ENCODE results near the gene NOTCH1.

NOTCH1 gene

DNA sequence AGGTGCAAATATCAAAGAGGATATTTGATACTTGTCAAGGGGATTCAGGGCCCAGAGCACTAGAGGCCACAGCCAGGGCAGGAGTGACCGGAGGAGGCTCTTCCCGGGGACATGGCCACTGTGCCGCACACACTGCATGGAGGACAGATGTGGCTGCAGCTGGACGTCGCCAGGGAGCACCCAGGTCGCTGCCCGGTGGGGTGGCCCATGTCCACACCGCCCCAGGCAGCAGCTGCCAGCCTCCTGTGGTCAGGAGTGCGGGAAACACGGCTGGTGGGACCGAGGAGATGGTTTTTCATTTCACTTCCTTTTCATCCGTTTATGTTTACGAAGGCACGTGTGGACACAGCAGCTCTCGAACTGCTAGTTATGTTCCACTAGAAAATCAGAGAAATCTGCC lies 78.1 kb downstream of the NOTCH1 start:
- TF ChIP-seq POLR2AphosphoS5 (IDR thresholded peaks at IDR 0.05; ENCODE audit: low read depth, low read length) (no peak), SIN3A (IDR thresholded peaks at IDR 0.05; ENCODE audit: borderline replicate concordance, insufficient read depth, low read length) (no peak), TAF1 (IDR thresholded peaks at IDR 0.05; ENCODE audit: borderline replicate concordance, insufficient read depth, low read length) (no peak), FOXP2 (optimal IDR thresholded peaks at IDR 0.05; ENCODE audit: borderline replicate concordance, extremely low read depth, extremely low read length, insufficient read depth) (no peak)
- TF ChIP-seq, protein P1, sequence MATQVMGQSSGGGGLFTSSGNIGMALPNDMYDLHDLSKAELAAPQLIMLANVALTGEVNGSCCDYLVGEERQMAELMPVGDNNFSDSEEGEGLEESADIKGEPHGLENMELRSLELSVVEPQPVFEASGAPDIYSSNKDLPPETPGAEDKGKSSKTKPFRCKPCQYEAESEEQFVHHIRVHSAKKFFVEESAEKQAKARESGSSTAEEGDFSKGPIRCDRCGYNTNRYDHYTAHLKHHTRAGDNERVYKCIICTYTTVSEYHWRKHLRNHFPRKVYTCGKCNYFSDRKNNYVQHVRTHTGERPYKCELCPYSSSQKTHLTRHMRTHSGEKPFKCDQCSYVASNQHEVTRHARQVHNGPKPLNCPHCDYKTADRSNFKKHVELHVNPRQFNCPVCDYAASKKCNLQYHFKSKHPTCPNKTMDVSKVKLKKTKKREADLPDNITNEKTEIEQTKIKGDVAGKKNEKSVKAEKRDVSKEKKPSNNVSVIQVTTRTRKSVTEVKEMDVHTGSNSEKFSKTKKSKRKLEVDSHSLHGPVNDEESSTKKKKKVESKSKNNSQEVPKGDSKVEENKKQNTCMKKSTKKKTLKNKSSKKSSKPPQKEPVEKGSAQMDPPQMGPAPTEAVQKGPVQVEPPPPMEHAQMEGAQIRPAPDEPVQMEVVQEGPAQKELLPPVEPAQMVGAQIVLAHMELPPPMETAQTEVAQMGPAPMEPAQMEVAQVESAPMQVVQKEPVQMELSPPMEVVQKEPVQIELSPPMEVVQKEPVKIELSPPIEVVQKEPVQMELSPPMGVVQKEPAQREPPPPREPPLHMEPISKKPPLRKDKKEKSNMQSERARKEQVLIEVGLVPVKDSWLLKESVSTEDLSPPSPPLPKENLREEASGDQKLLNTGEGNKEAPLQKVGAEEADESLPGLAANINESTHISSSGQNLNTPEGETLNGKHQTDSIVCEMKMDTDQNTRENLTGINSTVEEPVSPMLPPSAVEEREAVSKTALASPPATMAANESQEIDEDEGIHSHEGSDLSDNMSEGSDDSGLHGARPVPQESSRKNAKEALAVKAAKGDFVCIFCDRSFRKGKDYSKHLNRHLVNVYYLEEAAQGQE (IDR thresholded peaks at IDR 0.05; ENCODE audit: insufficient read depth in 1 of 2, low read depth in 2 of 2, low read length in 2 of 2): no peak

DNA sequence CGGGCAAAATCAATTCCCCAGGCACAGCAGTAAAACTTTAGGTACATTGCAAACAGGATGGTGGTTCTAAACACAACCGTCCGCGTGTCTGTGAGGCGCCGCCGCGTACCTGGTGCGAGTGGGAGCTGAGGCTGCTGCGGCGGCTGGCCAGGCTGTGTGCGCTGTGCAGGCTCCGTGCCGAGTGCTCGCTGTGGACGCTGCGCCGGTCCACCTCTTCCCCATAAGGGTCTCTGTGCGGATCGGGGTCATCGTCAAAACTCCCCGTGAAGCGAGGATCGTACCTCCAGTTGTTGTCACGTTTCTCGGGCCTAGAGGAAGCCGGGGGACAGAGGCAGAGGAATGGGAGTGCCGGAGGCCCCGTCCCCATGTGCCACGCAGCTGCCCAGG lies 79.7 kb downstream of the NOTCH1 start:
- TF ChIP-seq TAF1 (IDR thresholded peaks at IDR 0.05; ENCODE audit: borderline replicate concordance, insufficient read depth, low read length) (no peak), FOXP2 (optimal IDR thresholded peaks at IDR 0.05; ENCODE audit: borderline replicate concordance, extremely low read depth, extremely low read length, insufficient read depth) (no peak), SIN3A (IDR thresholded peaks at IDR 0.05; ENCODE audit: borderline replicate concordance, insufficient read depth, low read length) (no peak), POLR2AphosphoS5 (IDR thresholded peaks at IDR 0.05; ENCODE audit: low read depth, low read length) (no peak)
- TF ChIP-seq, protein P1 (IDR thresholded peaks at IDR 0.05; ENCODE audit: insufficient read depth in 1 of 2, low read depth in 2 of 2, low read length in 2 of 2): no peak

DNA sequence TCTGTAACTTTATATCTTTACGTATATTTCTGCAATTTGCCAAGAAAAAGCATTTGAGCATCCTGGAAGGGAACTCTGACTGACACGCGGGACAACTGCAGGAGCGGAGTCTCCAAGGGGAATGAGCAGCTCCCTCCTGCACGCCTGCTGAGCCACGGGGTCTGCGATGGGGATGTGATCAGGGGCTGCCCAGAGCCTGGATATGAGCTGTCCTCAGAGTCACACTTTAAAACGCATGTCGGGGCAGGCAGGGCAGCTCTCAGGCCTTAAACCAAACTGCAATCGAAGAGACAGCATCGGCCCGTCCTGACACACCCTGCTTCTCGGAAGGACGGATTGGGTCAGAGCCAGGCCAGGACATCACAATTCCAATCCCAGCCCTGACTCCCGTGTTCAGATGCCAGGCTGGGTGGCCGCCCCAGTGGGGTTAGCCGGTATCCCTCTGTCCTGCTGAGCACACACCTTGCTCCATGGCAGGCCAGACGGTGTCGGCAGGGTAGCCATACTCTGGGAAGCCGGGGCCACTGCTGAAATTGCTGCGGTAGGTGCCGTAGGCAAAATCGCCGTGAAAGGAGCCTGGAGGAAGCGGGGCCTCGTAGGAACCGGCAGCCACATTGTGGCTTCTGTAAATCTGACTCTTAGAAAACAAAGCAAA lies 80.2 kb downstream of the NOTCH1 start:
- no peak for TF ChIP-seq FOXP2 (optimal IDR thresholded peaks at IDR 0.05; ENCODE audit: borderline replicate concordance, extremely low read depth, extremely low read length, insufficient read depth)
- TF ChIP-seq POLR2AphosphoS5 (IDR thresholded peaks at IDR 0.05; ENCODE audit: low read depth, low read length): no peak
- TF ChIP-seq, protein P1 (IDR thresholded peaks at IDR 0.05; ENCODE audit: insufficient read depth in 1 of 2, low read depth in 2 of 2, low read length in 2 of 2): no peak
- TF ChIP-seq TAF1 (IDR thresholded peaks at IDR 0.05; ENCODE audit: borderline replicate concordance, insufficient read depth, low read length): no peak
- TF ChIP-seq SIN3A (IDR thresholded peaks at IDR 0.05; ENCODE audit: borderline replicate concordance, insufficient read depth, low read length): no peak

DNA sequence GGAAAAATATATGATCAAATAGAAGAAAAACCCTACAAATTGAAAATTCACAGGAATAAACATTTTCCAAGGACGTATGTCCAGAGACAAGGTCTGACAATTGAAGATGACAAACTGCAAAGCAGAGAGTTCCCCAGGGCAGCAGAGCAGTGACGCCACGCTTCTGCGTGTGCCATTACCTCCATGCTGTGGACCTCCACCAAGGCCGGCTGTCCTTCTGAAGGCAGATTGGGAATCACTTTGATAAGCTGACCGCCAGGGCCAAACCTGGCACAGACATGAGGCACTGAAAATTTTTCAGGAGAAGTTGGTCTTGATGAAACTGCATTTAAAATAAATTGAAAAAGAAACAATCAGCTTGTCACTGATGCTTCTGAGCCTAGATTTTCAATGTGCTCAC lies 81.6 kb downstream of the NOTCH1 start:
- TF ChIP-seq, protein P1 (IDR thresholded peaks at IDR 0.05; ENCODE audit: insufficient read depth in 1 of 2, low read depth in 2 of 2, low read length in 2 of 2): no peak

DNA sequence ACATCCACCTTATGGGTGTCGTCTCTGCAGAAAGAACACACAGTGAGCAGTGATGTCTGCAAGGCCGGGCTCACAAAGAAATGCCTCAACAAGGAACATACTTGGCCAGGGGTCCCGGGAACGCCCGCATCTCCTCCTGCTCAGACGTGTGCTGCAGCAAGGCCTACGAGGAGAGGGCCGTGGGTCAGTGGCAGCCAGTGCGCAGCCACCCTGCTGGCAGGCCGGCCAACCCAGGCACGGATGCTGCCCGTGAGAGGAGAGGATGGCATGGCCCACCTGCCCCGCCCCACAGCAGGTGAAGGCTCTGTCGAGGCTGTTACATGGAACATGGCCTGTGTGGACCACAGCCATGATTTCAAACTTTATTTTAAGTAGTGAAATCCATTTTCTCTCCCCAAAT lies 82.3 kb downstream of the NOTCH1 start:
- no peak for TF ChIP-seq SIN3A (IDR thresholded peaks at IDR 0.05; ENCODE audit: borderline replicate concordance, insufficient read depth, low read length)
- TF ChIP-seq, protein P1 (IDR thresholded peaks at IDR 0.05; ENCODE audit: insufficient read depth in 1 of 2, low read depth in 2 of 2, low read length in 2 of 2): no peak
- no peak for TF ChIP-seq POLR2AphosphoS5 (IDR thresholded peaks at IDR 0.05; ENCODE audit: low read depth, low read length)
- TF ChIP-seq TAF1 (IDR thresholded peaks at IDR 0.05; ENCODE audit: borderline replicate concordance, insufficient read depth, low read length): no peak
- no peak for TF ChIP-seq FOXP2 (optimal IDR thresholded peaks at IDR 0.05; ENCODE audit: borderline replicate concordance, extremely low read depth, extremely low read length, insufficient read depth)
